H1 (cell line): ENCODE measurements around the gene ADGRV1. TPM values are rescaled to one million over a fixed set of nuclear protein-coding genes. Genes with fewer than 3 reads are reported as not detected.

ENCODE experiments used
- CTCF ChIA-PET: fragments of 300-600 bp; sonication (Branson Sonifier 250); formaldehyde crosslinking; loops from one replicate; lab custom pipeline; 2021; ENCODE audit not compliant: partially characterized antibody; lab: Charles Lee
- POLR2A ChIA-PET: fragments of 300-600 bp; sonication (Branson Sonifier 250); formaldehyde crosslinking; loops from one replicate; lab custom pipeline; 2021; ENCODE audit warnings: inconsistent platforms; ENCODE audit not compliant: partially characterized antibody; lab: Charles Lee
- DNase-seq, 2 experiments: peaks; one replicate each; pipeline versions ENCODE4 v3.0.0 to v3.0.0-alpha.2; 2010 to 2022; ENCODE audit warnings: low spot score in 2 of 2, low read depth in 1 of 2, mixed read lengths in 1 of 2
- FAIRE-seq: peaks from 2 replicates; lab custom pipeline; 2011; peaks lifted over from hg19 to GRCh38; lab: Jason Lieb, UNC
- H2AFZ ChIP-seq: 2 replicates; pipeline ENCODE4 v1.8.1; 2012; ENCODE audit warnings: low read length, inconsistent platforms
- H2AK5ac ChIP-seq: 2 replicates; pipeline ENCODE4 v1.6.1; 2013; ENCODE audit warnings: low read depth, low read length
- H2BK120ac ChIP-seq: replicated peaks from 2 replicates; pipeline ENCODE3; 2013; ENCODE audit warnings: low read depth, low read length, inconsistent platforms
- H2BK12ac ChIP-seq: 2 replicates; pipeline ENCODE4 v1.6.1; 2013; ENCODE audit warnings: low read depth, low read length
- H2BK15ac ChIP-seq: 2 replicates; pipeline ENCODE4 v1.6.1; 2013; ENCODE audit warnings: low read length
- H2BK20ac ChIP-seq: 2 replicates; pipeline ENCODE4 v1.6.1; 2013; ENCODE audit warnings: low read length
- H2BK5ac ChIP-seq: 2 replicates; pipeline ENCODE4 v1.6.1; 2013; ENCODE audit warnings: low read depth, low read length
- H3K14ac ChIP-seq: 2 replicates; pipeline ENCODE4 v1.6.1; 2013; ENCODE audit warnings: inconsistent platforms; ENCODE audit not compliant: insufficient read length
- H3K18ac ChIP-seq: 2 replicates; pipeline ENCODE4 v1.6.1; 2013; ENCODE audit warnings: low read length; ENCODE audit errors: extremely low read depth
- H3K23ac ChIP-seq: 2 replicates; pipeline ENCODE4 v1.6.1; 2013; ENCODE audit warnings: inconsistent platforms; ENCODE audit not compliant: insufficient read length
- H3K23me2 ChIP-seq: 2 replicates; pipeline ENCODE4 v1.6.1; 2013; ENCODE audit warnings: low read depth, low read length
- H3K27ac ChIP-seq: 2 replicates; pipeline ENCODE4 v1.6.1; 2011; ENCODE audit warnings: low read depth, low read length, inconsistent platforms
- H3K27me3 ChIP-seq, 4 experiments: replicated peaks in 1 of 4; 1 replicate in 1 of 4; 2 replicates in 3 of 4; pipeline versions ENCODE4 v1.6.1 to v1.8.1; 2011 to 2013; ENCODE audit warnings: low read length in 3 of 4, mild to moderate bottlenecking in 3 of 4, inconsistent platforms in 2 of 4, mixed read lengths in 2 of 4, moderate library complexity in 1 of 4; ENCODE audit not compliant: control insufficient read depth in 3 of 4, insufficient read depth in 3 of 4; ENCODE audit errors: extremely low read depth in 1 of 4
- H3K36me3 ChIP-seq, 4 experiments: 2 replicates each; pipeline versions ENCODE4 v1.6.1 to v1.8.1; 2011 to 2013; ENCODE audit warnings: mild to moderate bottlenecking in 4 of 4, low read length in 3 of 4, moderate library complexity in 2 of 4, control low read depth in 1 of 4, inconsistent platforms in 1 of 4; ENCODE audit not compliant: insufficient read depth in 4 of 4, control insufficient read depth in 2 of 4
- H3K4ac ChIP-seq: replicated peaks from 2 replicates; pipeline ENCODE3; 2013; ENCODE audit warnings: low read length, low read depth, mixed read lengths, inconsistent platforms; ENCODE audit not compliant: insufficient read length
- H3K4me1 ChIP-seq, 4 experiments: replicated peaks in 1 of 4; 1 replicate in 1 of 4; 2 replicates in 3 of 4; pipeline versions ENCODE4 v1.6.1 to v1.8.1; 2011 to 2013; ENCODE audit warnings: low read length in 3 of 4, inconsistent platforms in 2 of 4, mixed read lengths in 1 of 4; ENCODE audit not compliant: insufficient read depth in 4 of 4, control insufficient read depth in 3 of 4
- H3K4me2 ChIP-seq, 2 experiments: 2 replicates each; pipeline versions ENCODE4 v1.6.1 to v1.8.1; 2011 to 2013; ENCODE audit warnings: low read depth in 2 of 2, low read length in 2 of 2, control low read depth in 1 of 2, inconsistent platforms in 1 of 2, mild to moderate bottlenecking in 1 of 2; ENCODE audit not compliant: insufficient read depth in 1 of 2
- H3K4me3 ChIP-seq, 4 experiments: fragments of 200-600, 300-600 bp in 1 of 4; sonication (generic), shearing (Covaris generic), sonication (Bioruptor Twin) in 1 of 4; 2 replicates each; pipeline versions ENCODE4 v1.5.1 to v1.8.1; 2011 to 2016; ENCODE audit warnings: low read length in 4 of 4, low read depth in 3 of 4, control low read depth in 2 of 4, inconsistent platforms in 2 of 4, mild to moderate bottlenecking in 2 of 4, mixed read lengths in 1 of 4, moderate library complexity in 1 of 4; ENCODE audit not compliant: insufficient read depth in 2 of 4; ENCODE audit errors: extremely low read depth in 1 of 4
- H3K56ac ChIP-seq: replicated peaks from 2 replicates; pipeline ENCODE3; 2013; ENCODE audit warnings: low read depth, mild to moderate bottlenecking, mixed read lengths, low read length, inconsistent platforms; ENCODE audit not compliant: insufficient read length
- H3K79me1 ChIP-seq: 2 replicates; pipeline ENCODE4 v1.6.1; 2013; ENCODE audit warnings: low read depth, low read length, control low read depth
- H3K79me2 ChIP-seq, 2 experiments: 2 replicates each; pipeline versions ENCODE4 v1.6.1 to v1.8.1; 2012 to 2013; ENCODE audit warnings: low read length in 2 of 2, mild to moderate bottlenecking in 2 of 2, inconsistent platforms in 1 of 2; ENCODE audit not compliant: insufficient read depth in 2 of 2, control insufficient read depth in 1 of 2
- H3K9ac ChIP-seq, 4 experiments: replicated peaks in 1 of 4; 1 replicate in 1 of 4; 2 replicates in 3 of 4; pipeline versions ENCODE4 v1.6.1 to v1.8.1; 2011 to 2013; ENCODE audit warnings: low read depth in 3 of 4, low read length in 3 of 4, control low read depth in 2 of 4, mild to moderate bottlenecking in 2 of 4, moderate library complexity in 2 of 4, inconsistent platforms in 1 of 4; ENCODE audit errors: extremely low read depth in 1 of 4
- H3K9me3 ChIP-seq, 2 experiments: 2 replicates each; pipeline versions ENCODE4 v1.6.1 to v1.8.1; 2012 to 2013; ENCODE audit warnings: mild to moderate bottlenecking in 2 of 2, moderate library complexity in 2 of 2, control low read depth in 1 of 2, inconsistent platforms in 1 of 2, low read depth in 1 of 2, low read length in 1 of 2, mixed read lengths in 1 of 2; ENCODE audit not compliant: insufficient read depth in 2 of 2
- H4K20me1 ChIP-seq, 2 experiments: replicated peaks in 1 of 2; 2 replicates each; pipeline versions ENCODE3 to v1.8.1; 2011 to 2013; ENCODE audit warnings: inconsistent platforms in 2 of 2, low read length in 2 of 2, mild to moderate bottlenecking in 1 of 2; ENCODE audit not compliant: insufficient read depth in 2 of 2, control insufficient read depth in 1 of 2
- H4K5ac ChIP-seq: 2 replicates; pipeline ENCODE4 v1.6.1; 2013; ENCODE audit warnings: low read length, low read depth, mixed read lengths, inconsistent platforms; ENCODE audit not compliant: insufficient read length
- H4K8ac ChIP-seq: 2 replicates; pipeline ENCODE4 v1.8.0; 2013; ENCODE audit warnings: mild to moderate bottlenecking, moderate library complexity, low read length, inconsistent platforms; ENCODE audit not compliant: insufficient read depth; ENCODE audit errors: extremely low read depth
- H4K91ac ChIP-seq: replicated peaks from 2 replicates; pipeline ENCODE3; 2013; ENCODE audit warnings: low read length, mixed read lengths, inconsistent platforms; ENCODE audit not compliant: insufficient read length
- CBX5 ChIP-seq: fragments of 300-800, 300-1000 bp; sonication (generic); IDR thresholded peaks from 2 replicates; pipeline ENCODE4 v1.7.1; 2016; ENCODE audit warnings: antibody characterized with exemption, low read length, low read depth
- CTBP2 ChIP-seq: IDR thresholded peaks from 2 replicates; pipeline ENCODE4 v1.7.0; 2011; ENCODE audit warnings: borderline replicate concordance, mild to moderate bottlenecking, moderate library complexity, mixed read lengths, low read length; ENCODE audit not compliant: insufficient read depth, insufficient read length
- EP300 ChIP-seq, 2 experiments: IDR thresholded peaks; 1 replicate in 1 of 2; 2 replicates in 1 of 2; pipeline ENCODE4 v1.6.1; 2011 to 2012; ENCODE audit warnings: low read depth in 2 of 2, low read length in 2 of 2, mild to moderate bottlenecking in 2 of 2, borderline replicate concordance in 1 of 2, inconsistent platforms in 1 of 2, moderate library complexity in 1 of 2
- EZH2 ChIP-seq: fragments of 200-600 bp; sonication (generic); IDR thresholded peaks from 2 replicates; pipeline ENCODE4 v1.7.1; 2012; ENCODE audit warnings: low read depth, mild to moderate bottlenecking, moderate library complexity, low read length, inconsistent platforms; ENCODE audit not compliant: severe bottlenecking
- FOSL1 ChIP-seq: IDR thresholded peaks from 2 replicates; pipeline ENCODE4 v1.6.1; 2011; ENCODE audit warnings: mild to moderate bottlenecking, low read depth, low read length, moderate library complexity; ENCODE audit not compliant: insufficient read depth
- GTF2F1 ChIP-seq: IDR thresholded peaks from 2 replicates; pipeline ENCODE4 v1.6.1; 2012; ENCODE audit warnings: low read depth, low read length, improper control_type of control experiment, borderline replicate concordance
- JUN ChIP-seq: IDR thresholded peaks from 2 replicates; pipeline ENCODE4 v1.6.1; 2011; ENCODE audit warnings: low read depth, mild to moderate bottlenecking, improper control_type of control experiment, low read length
- NRF1 ChIP-seq: IDR thresholded peaks from 2 replicates; pipeline ENCODE4 v1.6.1; 2011; ENCODE audit warnings: mild to moderate bottlenecking, low read depth, low read length, improper control_type of control experiment
- SIN3A ChIP-seq, 2 experiments: IDR thresholded peaks in 1 of 2; conservative IDR thresholded peaks in 1 of 2; 2 replicates each; pipeline ENCODE4 v1.6.1; 2011 to 2012; ENCODE audit warnings: low read length in 2 of 2, improper control_type of control experiment in 1 of 2, low read depth in 1 of 2, mild to moderate bottlenecking in 1 of 2
- TAF1 ChIP-seq: IDR thresholded peaks from 2 replicates; pipeline ENCODE4 v1.6.1; 2011; ENCODE audit warnings: mild to moderate bottlenecking, low read depth, low read length
- TAF7 ChIP-seq: optimal IDR thresholded peaks from 2 replicates; pipeline ENCODE3; 2011; ENCODE audit warnings: low read depth, mild to moderate bottlenecking, inconsistent platforms, low read length, moderate library complexity, borderline replicate concordance
- ZNF274 ChIP-seq: IDR thresholded peaks from 2 replicates; pipeline ENCODE4 v1.7.0; 2012; ENCODE audit warnings: low read length, borderline replicate concordance; ENCODE audit errors: extremely low read depth
- WGBS, 2 experiments: shearing (Covaris generic) in 1 of 2; methylation state at CpG; one replicate each; pipeline versions ENCODE4 v1.1.6 to v1.1.7; 2013 to 2015; ENCODE audit warnings: low lambda C conversion rate in 2 of 2, mixed read lengths in 2 of 2, inconsistent platforms in 1 of 2, low coverage in 1 of 2, missing lambda C conversion rate in 1 of 2; ENCODE audit not compliant: insufficient replicate concordance in 2 of 2, insufficient coverage in 1 of 2, insufficient read length in 1 of 2; ENCODE audit errors: extremely low coverage in 1 of 2, missing lambda C conversion rate in 1 of 2; 5-methylcytosine and 5-hydroxymethylcytosine counted together
- polyA plus RNA-seq, 7 experiments: library from polyadenylated mRNA; depleted of rRNA in 3 of 7; stranded (reverse) in 5 of 7; unstranded in 2 of 7; fragments of >200 nt in 5 of 7; fragments of 200-250 nt in 2 of 7; gene quantifications; 1 replicate in 5 of 7; 2 replicates in 1 of 7; 4 replicates in 1 of 7; pipeline versions ENCODE4 v1.2.1 to v1.2.3, GENCODE V29; 2011 to 2013; ENCODE audit warnings: missing spikeins in 2 of 7, mixed read lengths in 2 of 7
- total RNA-seq: library from RNA; stranded (reverse); fragmentation: NEBNext Ultra II Directional; extraction: Animal tissue kit (Norgen Biotek cat#: 25700); gene quantifications from 2 replicates; pipeline ENCODE4 v1.2.1, GENCODE V29; 2021
- TF ChIP-seq, protein P1 (sequence below): IDR thresholded peaks from 2 replicates; pipeline ENCODE4 v1.6.1; 2011; ENCODE audit warnings: low read depth, mild to moderate bottlenecking, low read length; ENCODE audit not compliant: insufficient read depth

ADGRV1 gene
- total and polyA plus RNA-seq, 2 of the 8 experiments (the other 6 are each of a cell fraction or from before 2014, with no cell fraction given), result 53.1 to 62.2 TPM

DNA sequence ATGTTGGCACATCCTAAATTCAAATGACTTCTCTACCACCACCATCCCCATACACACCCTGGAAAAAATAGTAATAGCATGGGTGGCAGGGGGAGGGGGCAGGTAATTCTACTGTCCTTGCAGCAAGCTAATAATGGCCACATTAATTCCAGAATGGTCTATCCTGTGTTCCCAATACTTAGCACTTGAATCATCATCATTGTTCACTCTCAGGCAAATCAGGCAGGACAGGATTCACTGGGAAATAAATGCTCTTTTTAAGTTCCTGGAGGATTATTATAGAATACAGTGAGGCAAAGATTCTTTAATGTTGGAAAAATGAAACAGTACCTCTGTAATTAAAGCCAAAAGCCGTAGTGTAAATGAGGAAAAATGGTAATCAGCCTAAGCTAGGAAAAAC is 570.0 kb downstream of the ADGRV1 start:
- 96% methylated on average over 1 of the region's 1 CpG; no CpG with 5 or more reads in 1 of the 2 experiments for WGBS, 2 experiments
- Histone ChIP-seq H2BK120ac (no peak overlapping the region), H3K23ac (no peak overlapping the region), H3K4ac (no peak overlapping the region), H3K14ac (no peak overlapping the region), H3K36me3 (no peaks in the 10 kb centered on the region), H2BK5ac (no peak overlapping the region), H3K9ac (no peak overlapping the region), H4K91ac (no peak overlapping the region), H3K9me3 (no peaks in the 10 kb centered on the region), H3K4me1 (no peaks in the 10 kb centered on the region), H2AFZ (no peak overlapping the region), H3K56ac (no peak overlapping the region), H3K79me1 (no peaks in the 10 kb centered on the region), H3K4me3 (no peak overlapping the region), H2AK5ac (no peak overlapping the region), H2BK20ac (no peak overlapping the region), H2BK12ac (no peak overlapping the region), H3K18ac (no peak overlapping the region), H3K27me3 (no peaks in the 10 kb centered on the region), H3K23me2 (no peaks in the 10 kb centered on the region), H3K27ac (no peak overlapping the region), H4K8ac (no peak overlapping the region), H2BK15ac (no peak overlapping the region), H3K4me2 (no peak overlapping the region), H4K5ac (no peak overlapping the region), H4K20me1 (no peaks in the 10 kb centered on the region), H3K79me2 (no peaks in the 10 kb centered on the region)
- ChIA-PET POLR2A (no interaction called here), CTCF (interaction anchor here (1.4 to 1.6 kb wide), 2 partner anchors 13 to 15 kb away, joined by 3 to 6 read pairs; no protein-coding TSS in a partner anchor)
- no peak for DNase-seq
- FAIRE-seq, result no peak
- TF ChIP-seq EP300 (IDR thresholded peaks at IDR 0.05; ENCODE audit: borderline replicate concordance in 1 of 2, low read depth in 2 of 2, low read length in 2 of 2) (no peak), ZNF274 (no peak), FOSL1 (no peak), GTF2F1 (no peak), NRF1 (no peak), TAF1 (no peak), JUN (no peak), EZH2 (no peak), TAF7 (no peak), CTBP2 (no peak), SIN3A (conservative IDR thresholded peaks at IDR 0.05 in 1 of 2, IDR thresholded peaks at IDR 0.05 in 1 of 2; ENCODE audit: low read depth in 1 of 2, low read length in 2 of 2) (no peak), CBX5 (no peak)
- TF ChIP-seq, protein P1, sequence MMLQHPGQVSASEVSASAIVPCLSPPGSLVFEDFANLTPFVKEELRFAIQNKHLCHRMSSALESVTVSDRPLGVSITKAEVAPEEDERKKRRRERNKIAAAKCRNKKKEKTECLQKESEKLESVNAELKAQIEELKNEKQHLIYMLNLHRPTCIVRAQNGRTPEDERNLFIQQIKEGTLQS, result no peak
